GF-D8 (cell line): ENCODE data around the gene GALNT6.
A peak's percentile ranks its signal among the peaks of the same experiment; 100 is the strongest.
"Not testable (repeated sequence)": the region's sequence is repeated elsewhere in the genome, so short reads cannot be mapped to it uniquely, and the experiment has no call there.

Source experiments
- DNase-seq: peaks from one replicate; lab custom pipeline; 2025; lab: John Stamatoyannopoulos, UW

The GALNT6 gene

GRCh38 chr12:51357374-51358047 lies 33.7 kb downstream of the GALNT6 start:
- DNase-seq: no peak

GRCh38 chr12:51351913-51352532 lies 39.2 kb downstream of the GALNT6 start:
- DNase-seq: no peak

GRCh38 chr12:51349026-51349425 lies 42.2 kb downstream of the GALNT6 start:
- no peak for DNase-seq

- DNase-seq: no peak
Observed at GRCh38 chr12:51348116-51348515, 43.1 kb downstream of the GALNT6 start.

GRCh38 chr12:51346581-51346980 lies 44.6 kb downstream of the GALNT6 start, which contains the start of gene CELA1:
Gene CELA1 (minus strand): TSS chr12:51346679. CDS start chr12:51346638, 41 bp downstream.
- no peak for DNase-seq

GRCh38 chr12:51345681-51346080 lies 45.5 kb downstream of the GALNT6 start:
- DNase-seq: no peak

- no peak for DNase-seq
Observed at GRCh38 chr12:51343201-51343600, 48.0 kb downstream of the GALNT6 start.

GRCh38 chr12:51342416-51342815 lies 48.8 kb downstream of the GALNT6 start:
- DNase-seq: no peak

- peak; percentile 12 for DNase-seq
Observed at GRCh38 chr12:51341251-51342007, 49.8 kb downstream of the GALNT6 start.

GRCh38 chr12:51339750-51340149 lies 51.5 kb downstream of the GALNT6 start:
- no peak for DNase-seq

GRCh38 chr12:51337336-51337735 lies 53.9 kb downstream of the GALNT6 start:
- DNase-seq: not testable (repeated sequence)

- DNase-seq: peak; percentile 93
Observed at GRCh38 chr12:51335931-51336330, 55.3 kb downstream of the GALNT6 start.

- DNase-seq: no peak
Observed at GRCh38 chr12:51334764-51335163, 56.4 kb downstream of the GALNT6 start.

GRCh38 chr12:51333536-51333935 lies 57.7 kb downstream of the GALNT6 start:
- DNase-seq: no peak

GRCh38 chr12:51330186-51330585 lies 61.0 kb downstream of the GALNT6 start:
- no peak for DNase-seq

- DNase-seq: peak; percentile 12
Observed at GRCh38 chr12:51329742-51330141, 61.5 kb downstream of the GALNT6 start.

- DNase-seq: no peak
Observed at GRCh38 chr12:51328587-51328986, 62.6 kb downstream of the GALNT6 start.

GRCh38 chr12:51326698-51327439 lies 64.3 kb downstream of the GALNT6 start:
- DNase-seq: peak; percentile 93

- DNase-seq: no peak
Observed at GRCh38 chr12:51324953-51325352, 66.3 kb downstream of the GALNT6 start.

- DNase-seq: peak; percentile 80
Observed at GRCh38 chr12:51323966-51324895, 67.0 kb downstream of the GALNT6 start, which contains the start of gene BIN2. Gene BIN2 (minus strand): TSS chr12:51324174. CDS start chr12:51324102, 72 bp downstream.
